ENCODE data around the gene DENND1B. TPM values are rescaled to one million over a fixed set of nuclear protein-coding genes. Genes with fewer than 3 reads are reported as not detected.

DENND1B gene
- total and polyA plus RNA-seq, 5 donors from 2014 or later, result 13.8 to 45.5 (median 18.1) TPM

DNA sequence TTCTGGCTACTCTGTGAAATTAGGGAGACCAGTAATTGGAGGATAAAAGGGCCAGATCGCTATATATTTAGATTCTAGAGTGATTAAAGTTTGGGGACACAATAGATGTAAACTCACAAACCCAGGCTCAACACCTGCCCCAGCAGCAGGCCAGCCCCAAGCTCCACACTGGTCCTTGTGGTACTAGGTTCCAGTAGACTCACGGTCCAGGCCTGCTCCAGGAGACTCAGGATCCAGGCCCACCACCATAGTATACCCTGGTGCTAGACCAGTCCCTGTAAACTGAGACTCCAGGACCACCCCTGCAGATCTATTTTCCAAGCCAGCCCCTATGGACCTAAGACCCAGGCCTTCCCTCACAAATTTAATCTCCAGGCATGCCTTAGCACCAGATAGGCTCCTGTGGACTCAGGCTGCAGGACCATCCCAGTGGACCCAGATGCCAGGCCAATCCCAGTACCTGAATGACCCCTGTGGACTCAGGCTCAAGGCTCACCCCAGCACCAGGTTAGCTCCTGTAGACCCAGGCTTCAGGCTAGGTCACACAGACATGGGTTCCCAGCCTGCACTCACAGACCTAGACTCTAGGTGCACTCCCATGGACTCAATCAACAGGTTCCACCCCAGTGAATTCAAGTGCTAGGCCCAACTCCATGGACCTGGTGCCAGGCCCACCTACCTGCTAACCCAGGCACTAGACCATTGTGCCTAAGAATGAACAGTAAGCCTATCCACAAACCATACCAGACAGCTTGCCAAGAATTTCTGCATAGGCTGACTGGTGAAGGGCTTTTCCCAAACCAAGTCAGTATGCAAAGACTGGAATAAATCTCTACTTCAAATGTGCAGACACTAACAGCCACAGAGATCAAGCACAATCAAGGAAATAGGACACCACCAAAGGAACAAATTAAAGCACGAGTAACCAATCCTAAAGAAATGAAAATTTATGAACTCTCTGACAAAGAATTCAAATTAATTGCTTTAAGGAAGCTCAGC is 13.8 kb upstream of the DENND1B start:
- no peak overlapping the region for H3K4me3 Mint-ChIP-seq
- peaks cover 0 to 2% (median 0%) of the 10 kb centered on the region in 7 donors for H3K9me3 Mint-ChIP-seq
- H3K4me1 Mint-ChIP-seq, result peaks cover 0 to under 1% (median 0%) of the 10 kb centered on the region in 4 donors
- no peak overlapping the region for H3K27ac Mint-ChIP-seq
- H3K27me3 Mint-ChIP-seq, result peaks cover 5% of the 10 kb centered on the region
- H3K27ac ChIP-seq (ENCODE audit: insufficient read depth, low read length, poor library complexity, severe bottlenecking), result no peak overlapping the region
- no peaks in the 10 kb centered on the region for H3K9me3 ChIP-seq (ENCODE audit: control insufficient read depth in 2 of 2, low read length in 2 of 2)
- no peak overlapping the region for H3K4me3 ChIP-seq (ENCODE audit: low read depth, low read length)
- DNase-seq (no peak), ATAC-seq (ENCODE audit: low read depth in 2 of 2) (no peak)
- no peaks in the 10 kb centered on the region for H3K27me3 ChIP-seq (ENCODE audit: control insufficient read depth, insufficient read depth, low read length)
- no peaks in the 10 kb centered on the region for H3K4me1 ChIP-seq (ENCODE audit: control insufficient read depth, insufficient read depth, low read length, poor library complexity, severe bottlenecking)
- no peaks in the 10 kb centered on the region for H3K36me3 ChIP-seq (ENCODE audit: control insufficient read depth, insufficient read depth, low read length)
- no peaks in the 10 kb centered on the region for H3K36me3 Mint-ChIP-seq

DNA sequence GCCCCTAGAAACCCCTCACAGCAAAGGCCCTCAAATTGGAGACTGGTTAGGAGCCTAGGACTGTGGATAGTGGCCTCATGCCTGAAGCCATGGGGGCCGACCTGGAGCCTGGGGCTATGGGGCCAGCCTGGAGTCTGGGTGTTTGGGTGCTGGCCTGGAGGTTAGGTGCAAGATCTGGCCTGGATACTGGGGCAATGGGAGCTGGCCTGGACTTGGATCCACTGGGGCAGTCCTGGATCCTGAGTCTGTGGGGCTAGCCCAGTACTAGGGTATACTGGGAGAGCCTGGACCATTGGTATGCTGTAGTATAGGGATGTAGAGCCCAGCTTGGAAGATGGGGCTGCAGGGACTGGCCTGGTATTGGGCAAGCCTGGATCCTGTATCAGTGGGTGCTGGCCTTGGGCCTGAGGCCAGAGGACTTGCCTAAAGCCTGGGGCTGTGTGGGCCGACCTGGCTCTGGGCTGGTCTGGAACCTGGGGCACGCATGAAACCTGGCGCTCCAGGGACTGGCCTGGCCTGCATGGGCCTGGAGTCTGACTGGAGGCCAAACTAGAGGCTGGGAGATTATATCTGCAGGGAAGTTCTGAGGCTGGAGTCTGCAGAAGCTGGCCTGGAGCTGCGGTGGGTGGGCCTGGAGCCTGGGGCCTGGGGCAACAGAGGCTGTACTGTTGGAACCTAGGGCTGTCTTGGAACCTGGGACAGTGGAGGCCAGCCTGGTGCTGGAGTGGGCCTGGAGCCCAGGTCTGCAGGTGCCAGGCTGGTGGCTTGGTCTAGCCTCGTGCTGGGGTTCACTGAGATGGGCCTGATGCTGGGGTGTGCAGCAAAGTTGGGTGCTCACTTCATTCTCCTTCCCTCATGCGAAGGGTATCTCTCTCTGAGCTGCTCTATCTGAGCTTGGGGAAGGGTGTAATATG is 12.6 kb upstream of the DENND1B start:
- no peaks in the 10 kb centered on the region for H3K36me3 Mint-ChIP-seq
- Histone ChIP-seq H3K4me3 (ENCODE audit: low read depth, low read length) (no peak overlapping the region), H3K4me1 (ENCODE audit: control insufficient read depth, insufficient read depth, low read length, poor library complexity, severe bottlenecking) (no peaks in the 10 kb centered on the region), H3K36me3 (ENCODE audit: control insufficient read depth, insufficient read depth, low read length) (no peaks in the 10 kb centered on the region), H3K27ac (ENCODE audit: insufficient read depth, low read length, poor library complexity, severe bottlenecking) (no peak overlapping the region), H3K27me3 (ENCODE audit: control insufficient read depth, insufficient read depth, low read length) (no peaks in the 10 kb centered on the region), H3K9me3 (ENCODE audit: control insufficient read depth in 2 of 2, low read length in 2 of 2) (no peaks in the 10 kb centered on the region)
- DNase-seq (no peak), ATAC-seq (ENCODE audit: low read depth in 2 of 2) (no peak)
- peaks cover 5% of the 10 kb centered on the region for H3K27me3 Mint-ChIP-seq
- H3K4me3 Mint-ChIP-seq, result no peak overlapping the region
- peaks cover 0 to 4% (median 0%) of the 10 kb centered on the region in 4 donors for H3K4me1 Mint-ChIP-seq
- no peak overlapping the region for H3K27ac Mint-ChIP-seq
- peaks cover 0 to 2% (median 0%) of the 10 kb centered on the region in 7 donors for H3K9me3 Mint-ChIP-seq

DNA sequence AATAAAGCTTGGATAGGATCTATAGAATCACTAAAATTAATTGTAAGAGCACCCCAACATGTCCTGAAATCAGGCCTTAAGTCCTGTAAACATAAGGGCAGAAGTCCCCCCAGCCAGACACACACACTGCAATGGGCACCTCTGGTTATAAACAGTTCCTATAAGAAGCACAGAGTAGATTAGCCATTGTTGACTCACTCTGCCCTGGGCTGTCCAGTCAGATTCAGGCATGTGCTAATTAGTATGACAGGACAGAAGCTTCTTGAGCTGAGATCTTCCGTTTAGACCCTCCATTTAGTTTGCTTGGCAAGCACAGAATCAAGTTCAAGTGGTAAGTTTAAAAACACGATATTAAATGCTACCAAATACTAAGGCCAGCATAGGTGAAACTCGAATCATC is 11.8 kb upstream of the DENND1B start:
- peaks cover 0 to 2% (median 0%) of the 10 kb centered on the region in 7 donors for H3K9me3 Mint-ChIP-seq
- H3K4me1 Mint-ChIP-seq, result peaks cover 0 to 4% (median 1%) of the 10 kb centered on the region in 4 donors
- H3K4me3 Mint-ChIP-seq, result no peak overlapping the region
- Histone ChIP-seq H3K27ac (ENCODE audit: insufficient read depth, low read length, poor library complexity, severe bottlenecking) (no peak overlapping the region), H3K9me3 (ENCODE audit: control insufficient read depth in 2 of 2, low read length in 2 of 2) (no peaks in the 10 kb centered on the region), H3K4me1 (ENCODE audit: control insufficient read depth, insufficient read depth, low read length, poor library complexity, severe bottlenecking) (no peaks in the 10 kb centered on the region), H3K36me3 (ENCODE audit: control insufficient read depth, insufficient read depth, low read length) (no peaks in the 10 kb centered on the region), H3K27me3 (ENCODE audit: control insufficient read depth, insufficient read depth, low read length) (no peaks in the 10 kb centered on the region), H3K4me3 (ENCODE audit: low read depth, low read length) (no peak overlapping the region)
- no peak for ATAC-seq (ENCODE audit: low read depth in 2 of 2)
- H3K27ac Mint-ChIP-seq, result no peak overlapping the region
- H3K27me3 Mint-ChIP-seq, result no peaks in the 10 kb centered on the region
- no peaks in the 10 kb centered on the region for H3K36me3 Mint-ChIP-seq
- DNase-seq, result no peak

DNA sequence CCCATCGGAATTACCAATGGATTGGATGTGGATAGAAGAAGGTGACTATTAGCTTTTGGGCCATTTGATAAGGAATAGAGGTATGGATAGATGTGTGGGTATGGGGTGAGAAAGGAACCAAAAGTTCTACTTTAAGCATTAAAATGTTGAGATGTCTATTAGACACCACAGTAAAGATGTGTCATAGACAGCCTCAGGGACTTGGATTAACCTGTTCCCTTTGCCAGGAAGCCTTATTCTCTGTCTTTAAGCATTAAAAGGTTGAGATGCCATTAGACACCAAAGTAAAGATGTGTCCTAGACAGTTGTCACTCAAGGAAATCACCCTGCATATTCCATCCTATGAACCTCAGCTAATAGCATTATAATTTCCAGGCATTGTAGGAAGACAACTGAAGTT is 11.0 kb upstream of the DENND1B start:
- Histone ChIP-seq H3K4me1 (ENCODE audit: control insufficient read depth, insufficient read depth, low read length, poor library complexity, severe bottlenecking) (no peaks in the 10 kb centered on the region), H3K36me3 (ENCODE audit: control insufficient read depth, insufficient read depth, low read length) (no peaks in the 10 kb centered on the region), H3K4me3 (ENCODE audit: low read depth, low read length) (no peak overlapping the region), H3K27me3 (ENCODE audit: control insufficient read depth, insufficient read depth, low read length) (no peaks in the 10 kb centered on the region), H3K27ac (ENCODE audit: insufficient read depth, low read length, poor library complexity, severe bottlenecking) (no peak overlapping the region), H3K9me3 (ENCODE audit: control insufficient read depth in 2 of 2, low read length in 2 of 2) (no peaks in the 10 kb centered on the region)
- Mint-ChIP-seq H3K27me3 (no peaks in the 10 kb centered on the region), H3K27ac (no peak overlapping the region), H3K4me3 (no peak overlapping the region), H3K9me3 (peaks cover 0 to 2% (median 0%) of the 10 kb centered on the region in 7 donors), H3K36me3 (no peaks in the 10 kb centered on the region), H3K4me1 (peaks cover 0 to 4% (median 1%) of the 10 kb centered on the region in 4 donors)
- no peak for DNase-seq
- ATAC-seq (ENCODE audit: low read depth in 2 of 2), result no peak

DNA sequence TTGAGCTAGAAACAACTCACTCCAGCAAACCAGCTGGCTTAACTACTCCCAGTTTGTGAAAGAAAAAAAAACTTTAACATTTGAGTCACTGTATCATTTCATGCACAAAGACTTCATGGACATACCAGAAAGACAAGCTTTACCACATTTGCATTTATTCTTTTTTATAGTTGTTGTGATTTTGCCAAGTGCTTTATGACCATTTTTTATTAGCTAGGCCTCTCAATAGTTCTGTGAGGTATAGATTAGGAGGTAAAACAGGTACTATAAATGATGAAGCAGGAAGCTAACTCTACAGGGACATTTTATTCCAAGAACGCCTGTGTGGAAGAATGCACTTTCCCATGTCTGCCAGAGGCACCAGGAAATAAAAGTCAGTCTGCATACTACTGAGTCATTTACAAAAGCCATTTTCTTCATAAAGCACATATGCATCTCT is 8.2 kb upstream of the DENND1B start:
- DNase-seq (no peak), ATAC-seq (ENCODE audit: low read depth in 2 of 2) (no peak)
- Mint-ChIP-seq H3K4me3 (no peak overlapping the region), H3K9me3 (no peaks in the 10 kb centered on the region), H3K27me3 (no peaks in the 10 kb centered on the region), H3K4me1 (peaks cover 8 to 13% (median 9%) of the 10 kb centered on the region in 4 donors), H3K36me3 (no peaks in the 10 kb centered on the region), H3K27ac (no peak overlapping the region)
- Histone ChIP-seq H3K36me3 (ENCODE audit: control insufficient read depth, insufficient read depth, low read length) (no peaks in the 10 kb centered on the region), H3K9me3 (ENCODE audit: control insufficient read depth in 2 of 2, low read length in 2 of 2) (no peaks in the 10 kb centered on the region), H3K27ac (ENCODE audit: insufficient read depth, low read length, poor library complexity, severe bottlenecking) (no peak overlapping the region), H3K4me3 (ENCODE audit: low read depth, low read length) (no peak overlapping the region), H3K27me3 (ENCODE audit: control insufficient read depth, insufficient read depth, low read length) (no peaks in the 10 kb centered on the region), H3K4me1 (ENCODE audit: control insufficient read depth, insufficient read depth, low read length, poor library complexity, severe bottlenecking) (peaks cover 4% of the 10 kb centered on the region)

DNA sequence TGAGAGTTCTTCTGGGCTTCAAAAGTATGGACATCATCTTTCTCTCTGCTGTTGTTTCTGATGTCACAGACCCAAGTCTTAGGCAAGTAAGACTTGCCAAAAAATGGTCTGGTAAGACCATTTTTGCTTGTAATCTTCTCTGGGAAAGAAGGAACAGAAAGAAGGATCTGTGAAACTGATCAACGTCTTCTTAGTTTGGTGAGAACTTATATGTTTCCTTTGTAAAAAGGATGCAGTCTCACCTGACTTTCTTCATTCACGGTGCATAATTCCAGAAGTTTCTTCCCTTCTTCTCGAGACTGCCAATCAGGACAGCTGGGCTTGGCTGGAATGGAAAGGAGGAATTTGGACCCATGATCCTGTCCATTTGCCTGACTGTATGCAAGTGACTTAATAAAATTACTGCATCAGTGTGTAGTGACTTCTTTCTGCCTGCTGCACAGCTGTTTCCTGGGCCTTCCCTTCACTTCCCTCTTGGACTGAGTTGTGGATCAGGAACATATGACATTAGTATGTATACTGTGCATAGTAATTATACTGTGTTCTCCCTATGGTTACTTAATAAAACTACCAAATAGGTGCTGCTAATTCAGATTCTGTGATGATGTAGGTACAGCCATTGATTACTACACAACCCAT is 7.6 kb upstream of the DENND1B start:
- Histone ChIP-seq H3K27me3 (ENCODE audit: control insufficient read depth, insufficient read depth, low read length) (no peaks in the 10 kb centered on the region), H3K36me3 (ENCODE audit: control insufficient read depth, insufficient read depth, low read length) (no peaks in the 10 kb centered on the region), H3K4me3 (ENCODE audit: low read depth, low read length) (no peak overlapping the region), H3K4me1 (ENCODE audit: control insufficient read depth, insufficient read depth, low read length, poor library complexity, severe bottlenecking) (peaks cover 11% of the 10 kb centered on the region), H3K27ac (ENCODE audit: insufficient read depth, low read length, poor library complexity, severe bottlenecking) (no peak overlapping the region), H3K9me3 (ENCODE audit: control insufficient read depth in 2 of 2, low read length in 2 of 2) (no peaks in the 10 kb centered on the region)
- no peaks in the 10 kb centered on the region for H3K27me3 Mint-ChIP-seq
- H3K4me3 Mint-ChIP-seq, result no peak overlapping the region
- DNase-seq, result no peak
- H3K27ac Mint-ChIP-seq, result no peak overlapping the region
- no peak for ATAC-seq (ENCODE audit: low read depth in 2 of 2)
- H3K36me3 Mint-ChIP-seq, result no peaks in the 10 kb centered on the region
- no peaks in the 10 kb centered on the region for H3K9me3 Mint-ChIP-seq
- peaks cover 14 to 20% (median 15%) of the 10 kb centered on the region in 4 donors for H3K4me1 Mint-ChIP-seq

DNA sequence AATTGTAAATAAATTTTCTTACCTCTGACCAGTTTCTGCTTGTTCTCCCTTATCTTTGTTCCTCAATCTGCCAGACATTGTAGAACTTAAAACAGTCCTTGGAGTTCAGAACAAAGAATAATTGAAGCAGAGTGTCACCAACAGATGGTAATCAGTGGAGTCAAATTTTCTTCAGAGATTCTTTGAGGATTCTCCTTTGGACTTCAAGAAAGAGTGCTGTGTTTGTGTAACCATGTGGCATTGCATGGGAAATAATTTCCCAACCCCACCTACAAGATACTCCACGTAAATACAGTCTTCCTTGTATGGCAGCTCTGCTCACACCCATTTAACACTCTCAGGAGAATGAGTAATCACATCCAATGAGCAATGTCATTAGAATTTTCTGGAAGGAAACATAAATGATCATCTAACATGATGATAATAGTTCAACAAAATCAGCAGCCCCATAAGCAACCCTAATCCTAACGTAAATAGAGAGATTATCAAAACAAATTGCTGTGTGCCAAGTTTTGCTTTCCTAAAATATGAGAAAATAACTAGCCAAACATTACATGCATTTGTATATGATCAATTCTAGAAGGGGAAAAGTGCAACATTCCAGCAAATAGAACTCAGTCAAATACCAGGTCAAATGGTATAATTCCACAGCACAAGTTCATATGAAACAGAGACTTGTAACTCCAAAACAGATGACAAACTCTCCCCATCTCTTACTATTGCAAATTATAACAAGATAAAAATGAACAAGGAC is 6.9 kb upstream of the DENND1B start:
- Mint-ChIP-seq H3K9me3 (no peaks in the 10 kb centered on the region), H3K4me1 (peaks cover 14 to 21% (median 20%) of the 10 kb centered on the region in 4 donors), H3K27ac (no peak overlapping the region), H3K36me3 (no peaks in the 10 kb centered on the region), H3K4me3 (no peak overlapping the region), H3K27me3 (no peaks in the 10 kb centered on the region)
- ATAC-seq (ENCODE audit: low read depth in 2 of 2), result no peak
- no peak for DNase-seq
- Histone ChIP-seq H3K36me3 (ENCODE audit: control insufficient read depth, insufficient read depth, low read length) (no peaks in the 10 kb centered on the region), H3K27ac (ENCODE audit: insufficient read depth, low read length, poor library complexity, severe bottlenecking) (no peak overlapping the region), H3K27me3 (ENCODE audit: control insufficient read depth, insufficient read depth, low read length) (no peaks in the 10 kb centered on the region), H3K9me3 (ENCODE audit: control insufficient read depth in 2 of 2, low read length in 2 of 2) (no peaks in the 10 kb centered on the region), H3K4me1 (ENCODE audit: control insufficient read depth, insufficient read depth, low read length, poor library complexity, severe bottlenecking) (peaks cover 14% of the 10 kb centered on the region), H3K4me3 (ENCODE audit: low read depth, low read length) (no peak overlapping the region)
